Activated CD4-positive, CD25-positive, alpha-beta regulatory T cell (primary cell): ENCODE measurements around the gene SLC19A1.
"Not testable (repeated sequence)": the region's sequence is repeated elsewhere in the genome, so short reads cannot be mapped to it uniquely, and the experiment has no call there.

Experiments used
- DNase-seq, 4 experiments: peaks; one replicate each; lab custom pipeline; 2025; lab: John Stamatoyannopoulos, UW

The SLC19A1 gene

GRCh38 chr21:45533361-45533845 lies 8.8 kb downstream of the SLC19A1 start:
- DNase-seq = no peak

- no peak for DNase-seq
Observed at GRCh38 chr21:45532826-45533360, 9.3 kb downstream of the SLC19A1 start.

DNA sequence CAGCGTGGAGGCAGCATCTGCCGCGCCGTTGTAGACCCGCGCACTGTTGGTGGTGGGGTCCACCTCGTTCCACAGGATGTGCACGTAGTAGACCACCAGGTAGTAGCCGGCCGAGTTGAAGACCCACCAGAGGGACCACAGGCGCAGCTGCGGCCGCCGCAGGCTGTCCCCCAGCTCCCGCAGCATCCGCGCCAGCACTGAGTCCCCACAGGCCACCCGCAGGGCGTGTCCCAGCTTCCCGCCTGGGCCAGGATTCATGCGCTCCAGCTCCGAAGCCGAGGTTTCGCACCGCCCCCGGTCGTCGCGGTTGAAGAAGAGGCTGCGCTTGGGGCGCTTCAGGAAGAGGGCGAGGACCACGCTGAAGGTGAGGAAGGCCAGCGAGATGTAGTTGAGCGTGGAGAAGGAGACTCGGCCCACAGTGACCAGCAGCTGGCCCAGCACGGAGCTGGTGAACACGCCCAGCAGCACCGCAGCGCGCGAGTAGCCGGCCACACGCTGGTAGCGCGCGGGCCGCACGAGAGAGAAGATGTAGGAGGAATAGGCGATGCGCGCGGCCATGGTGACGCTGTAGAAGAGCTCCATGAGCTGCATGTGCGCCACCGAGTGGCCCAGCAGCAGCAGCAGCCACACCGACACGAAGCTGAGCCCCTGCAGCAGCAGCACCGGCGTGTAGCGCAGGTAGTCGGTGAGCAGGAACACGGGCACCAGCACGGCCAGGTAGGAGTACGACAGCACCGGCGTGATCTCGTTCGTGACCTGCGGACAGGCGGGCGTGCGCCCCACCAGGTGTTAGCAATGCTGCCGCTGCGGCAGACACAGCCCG lies 10.6 kb downstream of the SLC19A1 start:
- DNase-seq = no peak

DNA sequence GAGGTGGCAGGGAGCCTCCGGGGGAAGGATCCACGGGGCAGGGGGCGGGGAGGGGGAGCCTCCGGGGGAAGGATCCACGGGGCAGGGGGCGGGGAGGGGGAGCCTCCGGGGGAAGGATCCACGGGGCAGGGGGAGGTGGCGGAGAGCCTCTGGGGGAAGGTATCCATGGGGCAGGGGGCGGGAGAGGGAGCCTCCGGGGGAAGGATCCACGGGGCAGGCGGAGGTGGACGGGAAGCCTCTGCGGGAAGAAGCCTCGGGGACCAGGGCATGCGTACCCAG lies 11.2 kb downstream of the SLC19A1 start:
- DNase-seq = not testable (repeated sequence)

DNA sequence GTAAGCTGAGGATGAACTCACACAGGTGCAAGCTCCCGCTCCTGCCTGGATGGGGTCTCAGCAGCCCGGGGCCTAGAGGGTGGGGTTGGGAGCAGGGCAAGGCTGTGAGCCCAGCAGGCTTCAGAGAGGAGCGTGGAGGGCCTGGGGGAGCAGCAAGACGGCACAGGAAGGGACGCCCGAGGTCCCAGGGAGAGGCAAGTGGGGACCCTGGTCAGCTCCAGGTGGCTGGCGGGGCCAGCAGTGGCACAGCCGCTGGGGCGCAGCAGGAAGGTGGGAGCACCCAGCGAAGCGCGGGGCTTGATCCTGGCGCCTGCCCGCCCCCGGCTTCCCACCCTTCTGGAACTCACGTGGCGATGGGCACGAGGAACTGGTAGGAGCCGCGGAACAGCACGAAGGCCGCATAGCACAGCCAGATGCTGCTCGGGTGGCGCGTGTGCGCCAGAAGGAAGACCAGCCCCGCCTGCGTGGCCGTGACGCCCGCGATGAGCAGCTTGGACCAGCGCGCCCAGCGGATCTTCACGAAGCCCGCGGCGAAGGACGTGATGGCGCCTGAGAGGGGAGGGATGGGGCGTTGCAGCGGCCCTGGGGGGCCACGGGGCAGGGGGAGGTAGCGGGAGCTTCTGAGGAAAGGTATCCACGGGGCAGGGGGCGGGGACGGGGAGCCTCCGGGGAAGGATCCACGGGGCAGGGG lies 11.7 kb downstream of the SLC19A1 start:
- no peak for DNase-seq

- DNase-seq = no peak
Observed at GRCh38 chr21:45529785-45530422, 12.3 kb downstream of the SLC19A1 start.

DNA sequence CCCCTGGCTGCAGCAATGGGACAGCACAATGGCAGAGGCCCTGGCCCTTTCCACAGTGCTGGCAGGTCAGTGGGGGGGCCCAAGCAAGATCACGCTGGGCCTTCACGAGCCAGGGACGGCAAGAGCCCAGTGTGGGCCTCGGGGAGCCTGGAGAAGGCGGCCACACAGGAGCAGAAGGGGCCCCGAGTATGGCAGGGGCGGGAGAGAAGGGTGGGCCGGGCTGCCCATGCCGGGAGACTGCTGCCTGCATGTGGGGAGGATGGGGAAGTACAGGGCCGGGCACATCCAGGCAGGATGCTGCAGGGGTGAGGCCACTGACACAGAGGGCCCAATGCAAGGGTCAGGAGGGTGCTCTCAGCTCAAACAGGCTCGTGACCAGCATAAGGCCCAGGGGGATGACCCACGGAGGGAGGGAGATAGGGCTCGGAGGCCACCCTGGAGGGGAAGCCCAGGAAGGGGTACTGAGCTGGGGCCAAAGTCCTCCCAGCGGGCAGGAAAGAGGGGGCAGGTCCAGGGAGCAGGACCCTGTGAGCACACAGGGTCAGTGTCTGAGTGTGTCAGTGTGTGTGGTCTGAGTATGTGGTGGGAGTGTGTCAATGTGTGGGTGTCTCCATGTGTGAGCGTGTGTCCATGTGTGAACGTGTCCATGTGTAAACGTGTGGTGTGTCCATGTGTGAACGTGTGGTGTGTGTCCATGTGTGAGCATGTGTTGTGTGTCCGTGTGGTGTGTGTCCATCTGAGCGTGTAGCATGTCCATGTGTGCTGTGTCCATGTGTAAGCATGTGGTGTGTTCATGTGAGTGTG lies 13.1 kb downstream of the SLC19A1 start:
- no peak for DNase-seq

DNA sequence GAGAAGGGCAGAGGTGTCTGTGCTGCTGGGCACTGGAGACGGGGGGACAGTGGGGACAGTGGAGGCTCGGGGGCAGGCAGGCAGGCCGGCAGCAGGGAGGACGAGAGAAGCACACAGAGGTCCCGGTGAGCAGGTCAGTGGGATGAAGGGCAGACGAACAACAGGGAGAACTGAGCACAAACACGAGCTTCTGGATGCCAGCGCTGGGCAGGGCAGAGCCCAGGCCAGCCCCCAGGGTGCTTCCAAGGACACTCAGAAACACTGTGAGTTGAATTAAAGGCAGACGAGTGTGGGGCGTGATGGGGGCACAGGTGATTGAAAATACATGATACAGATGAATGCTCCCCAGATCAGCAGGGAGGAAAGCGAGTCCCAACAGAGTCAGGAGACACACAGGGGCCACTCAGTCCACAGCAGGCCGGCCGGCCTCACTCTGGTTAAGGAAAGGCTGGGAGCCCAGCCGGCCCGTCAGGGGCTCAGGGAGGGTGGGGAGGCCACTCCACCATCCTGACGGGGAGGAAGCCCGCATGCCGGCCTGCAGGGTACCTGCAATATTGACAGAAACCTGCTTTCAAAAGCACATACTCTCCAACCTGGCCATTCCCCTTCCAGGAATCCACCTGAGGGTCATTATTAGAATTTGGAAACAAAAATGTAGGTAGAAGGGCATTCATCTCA lies 14.1 kb downstream of the SLC19A1 start:
- no peak for DNase-seq

- DNase-seq = not testable (repeated sequence)
Observed at GRCh38 chr21:45527151-45527999, 14.9 kb downstream of the SLC19A1 start.

- no peak for DNase-seq
Observed at GRCh38 chr21:45525910-45526306, 16.3 kb downstream of the SLC19A1 start.

- no peak for DNase-seq
Observed at GRCh38 chr21:45525153-45525909, 16.9 kb downstream of the SLC19A1 start.

DNA sequence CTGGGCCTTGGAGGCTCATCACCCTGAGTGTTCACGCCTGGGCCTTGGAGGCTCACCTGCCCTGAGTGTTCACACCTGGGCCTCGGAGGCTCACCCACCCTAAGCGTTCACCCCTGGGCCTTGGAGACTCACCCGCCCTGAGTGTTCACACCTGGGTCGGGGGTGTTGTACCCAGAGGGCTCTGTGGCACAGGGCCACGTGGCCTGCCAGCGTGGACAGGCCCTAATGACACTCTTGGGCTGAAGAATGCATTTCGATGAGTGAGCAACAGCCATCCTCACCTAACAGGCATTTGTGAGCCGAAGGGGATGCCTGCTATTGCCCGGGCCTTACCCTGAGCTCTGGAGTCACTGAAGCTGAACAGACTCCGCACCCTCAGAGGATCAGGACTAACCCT lies 17.5 kb downstream of the SLC19A1 start:
- DNase-seq = no peak

GRCh38 chr21:45523411-45524101 lies 18.7 kb downstream of the SLC19A1 start:
- DNase-seq = no peak

GRCh38 chr21:45522986-45523385 lies 19.3 kb downstream of the SLC19A1 start:
- DNase-seq = no peak

DNA sequence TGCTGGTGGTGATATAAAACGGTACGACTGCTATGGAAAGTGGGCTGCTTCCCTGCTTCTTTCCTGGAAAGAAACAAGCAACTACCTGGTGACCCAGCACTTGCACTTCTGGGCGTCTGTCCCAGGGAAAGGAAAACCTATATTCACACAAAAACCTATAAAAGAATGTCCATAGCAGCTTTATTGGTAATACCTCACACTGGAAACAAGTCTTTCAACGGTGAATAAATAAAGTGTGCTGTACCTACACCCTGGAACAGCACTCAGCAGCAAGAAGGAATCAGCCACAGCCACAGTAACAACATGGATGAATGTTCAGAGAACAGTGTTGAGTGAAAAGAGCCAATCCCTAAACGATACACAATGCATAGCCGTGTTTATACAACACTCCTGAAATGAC lies 19.9 kb downstream of the SLC19A1 start:
- no peak for DNase-seq

DNA sequence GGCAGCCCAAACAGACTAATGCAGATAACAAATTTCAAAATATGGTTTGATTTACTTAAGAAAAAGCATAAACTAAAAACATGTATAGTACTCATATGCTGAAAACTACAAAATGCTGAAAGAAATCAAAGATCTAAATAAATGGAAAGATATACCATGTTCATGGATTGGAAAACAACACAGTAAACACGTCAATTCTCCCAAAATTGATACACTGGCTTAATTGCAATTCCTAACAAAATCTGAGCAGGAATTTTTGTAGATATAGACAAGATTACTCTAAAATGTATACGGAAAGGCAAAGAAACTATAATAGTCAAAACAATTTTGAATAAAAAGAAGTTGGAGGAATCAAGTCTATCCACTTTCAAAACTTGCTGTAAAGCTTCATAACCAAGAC lies 21.0 kb downstream of the SLC19A1 start:
- DNase-seq = no peak

DNA sequence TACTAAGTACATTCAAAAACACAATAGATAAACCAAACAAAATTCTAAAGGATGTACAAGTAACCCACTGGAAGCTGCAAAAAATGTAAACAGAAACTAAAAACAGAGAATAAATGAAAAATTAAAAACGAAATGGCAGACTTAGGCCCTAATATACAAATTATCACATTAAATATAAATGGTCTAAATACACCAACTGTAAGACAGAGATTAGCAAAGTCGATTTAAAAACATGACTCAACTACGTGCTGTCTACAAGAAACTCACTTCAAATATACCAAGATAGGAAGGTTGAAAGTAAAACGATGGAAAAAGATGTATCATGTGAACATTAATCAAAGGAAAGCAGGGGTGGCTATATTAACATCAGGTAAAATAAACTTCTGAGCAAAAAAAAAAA lies 23.1 kb downstream of the SLC19A1 start:
- no peak for DNase-seq

DNA sequence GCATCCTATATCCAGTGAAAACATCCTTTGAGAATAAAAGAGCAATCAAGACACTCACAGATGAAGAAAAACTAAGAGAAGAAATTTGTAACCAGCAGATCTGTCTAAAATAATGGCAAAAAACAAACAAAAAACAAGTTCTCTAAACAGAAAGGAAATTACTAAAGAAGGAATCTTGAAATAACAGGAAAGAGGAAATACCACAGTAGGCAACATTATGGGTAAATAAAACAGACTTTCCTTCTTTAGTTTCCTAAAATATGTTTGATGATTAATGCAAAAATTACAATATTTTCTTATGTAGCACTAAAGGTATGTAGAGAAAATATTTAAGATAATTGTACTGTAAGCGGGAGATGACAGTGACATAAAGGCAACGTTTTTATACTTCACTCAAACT lies 23.5 kb downstream of the SLC19A1 start:
- DNase-seq = no peak
